HG03460 (cell line): ENCODE data around the gene TEKT5.

Source experiments
- ATAC-seq: cut with Tn5 transposase; IDR thresholded peaks from one replicate; pipeline ENCODE4 v1.9.1; 2021; ENCODE audit not compliant: unreplicated experiment

Gene TEKT5

GRCh38 chr16:10612649-10613179 lies 82.0 kb downstream of the TEKT5 start:
- no peak for ATAC-seq

DNA sequence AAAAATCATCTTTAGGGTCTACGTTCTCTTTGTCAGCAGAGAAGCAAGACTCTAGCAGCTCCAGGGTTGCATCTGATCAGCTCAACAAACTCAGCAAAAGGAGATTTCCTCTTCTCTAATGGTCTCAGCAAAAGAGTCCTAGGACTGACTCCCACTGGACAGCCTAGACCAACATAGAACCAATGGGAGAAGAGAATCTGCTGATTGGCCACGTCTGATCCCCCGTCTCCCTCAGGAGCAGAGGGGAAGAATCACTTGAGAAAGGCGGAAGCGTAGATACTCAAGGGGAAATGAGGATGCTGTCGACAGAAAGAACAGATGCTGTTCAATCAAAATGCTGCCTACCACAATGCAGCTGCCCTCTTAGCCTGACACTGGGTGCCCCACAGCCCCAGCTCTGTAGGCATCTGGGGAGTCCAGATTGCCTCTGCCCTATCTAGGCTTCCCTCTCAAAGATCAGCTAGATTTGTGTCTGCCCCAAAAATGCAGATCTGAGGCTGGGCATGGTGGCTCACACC lies 82.8 kb downstream of the TEKT5 start:
- ATAC-seq = no peak

DNA sequence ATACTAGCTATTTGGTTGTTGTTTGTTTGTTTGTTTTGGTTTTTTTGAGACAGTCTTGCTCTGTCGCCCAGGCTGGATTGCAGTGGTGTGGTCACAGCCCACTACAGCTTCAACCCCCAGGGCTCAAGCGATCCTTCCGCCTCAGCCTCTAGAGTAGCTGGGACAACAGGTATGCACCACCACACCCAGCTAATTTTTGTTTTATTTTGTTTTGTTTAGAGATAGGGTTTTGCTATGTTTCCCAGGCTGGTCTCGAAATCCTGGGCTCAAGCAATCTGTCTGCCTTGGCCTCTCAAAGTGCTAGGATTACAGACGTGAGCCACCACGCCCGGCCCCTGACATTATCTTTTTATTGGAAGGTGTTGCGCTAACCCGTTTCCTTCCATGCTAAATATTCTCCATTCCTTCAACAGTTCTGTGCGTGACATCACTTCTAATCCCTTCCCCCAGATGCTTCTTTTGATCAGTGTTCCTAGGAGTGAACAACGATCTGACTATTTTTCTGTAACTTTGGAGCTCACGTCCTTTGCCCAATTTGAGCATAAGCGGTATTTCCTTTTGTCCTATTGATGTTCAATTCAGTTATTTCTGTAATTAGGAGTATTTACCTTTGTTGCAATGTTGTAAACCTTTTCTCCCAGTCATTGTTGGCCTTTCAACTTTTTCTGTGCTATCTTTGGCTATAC lies 84.1 kb downstream of the TEKT5 start:
- no peak for ATAC-seq

GRCh38 chr16:10609402-10609774 lies 85.3 kb downstream of the TEKT5 start:
- no peak for ATAC-seq

GRCh38 chr16:10608687-10609401 lies 85.9 kb downstream of the TEKT5 start:
- no peak for ATAC-seq

DNA sequence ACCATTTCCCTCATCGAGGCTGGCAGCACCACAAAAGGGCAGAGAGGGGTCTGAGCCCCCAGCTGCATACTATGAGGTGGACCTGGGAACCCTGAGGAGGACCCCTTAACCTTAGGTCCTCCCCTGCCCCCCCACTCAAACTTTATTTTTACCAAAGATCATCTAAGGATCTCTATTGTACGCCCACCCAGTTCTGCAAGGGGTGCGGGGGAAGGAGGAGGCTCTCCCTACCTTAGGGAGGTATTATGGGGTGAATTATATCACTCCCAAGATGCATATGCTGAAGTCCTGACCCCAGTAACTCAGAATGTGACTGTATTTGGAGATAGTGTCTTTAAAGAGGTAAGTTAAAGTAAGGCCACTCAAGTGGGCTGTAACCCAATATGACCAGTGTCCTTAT lies 87.6 kb downstream of the TEKT5 start:
- ATAC-seq = no peak

DNA sequence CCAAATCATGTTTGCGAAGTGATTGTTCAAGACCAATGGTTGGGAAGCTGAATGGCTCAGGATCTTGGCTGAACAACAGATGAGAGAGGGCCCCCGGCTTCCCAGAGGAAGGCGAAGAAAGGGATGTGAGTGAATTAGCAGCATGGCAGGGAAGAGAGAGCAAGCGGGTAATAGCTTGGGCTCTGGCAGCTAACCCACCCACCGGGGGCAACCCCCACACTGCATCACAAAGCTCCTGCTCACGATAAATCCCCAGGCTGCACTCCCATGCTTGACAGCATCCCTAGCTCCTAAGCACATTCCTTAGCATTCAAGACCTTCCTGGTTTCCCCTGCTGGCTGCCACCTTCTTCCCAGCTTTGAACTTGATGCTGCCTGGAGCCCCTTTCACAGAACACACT lies 88.1 kb downstream of the TEKT5 start:
- no peak for ATAC-seq

- no peak for ATAC-seq
Observed at GRCh38 chr16:10605636-10606035, 89.1 kb downstream of the TEKT5 start.

DNA sequence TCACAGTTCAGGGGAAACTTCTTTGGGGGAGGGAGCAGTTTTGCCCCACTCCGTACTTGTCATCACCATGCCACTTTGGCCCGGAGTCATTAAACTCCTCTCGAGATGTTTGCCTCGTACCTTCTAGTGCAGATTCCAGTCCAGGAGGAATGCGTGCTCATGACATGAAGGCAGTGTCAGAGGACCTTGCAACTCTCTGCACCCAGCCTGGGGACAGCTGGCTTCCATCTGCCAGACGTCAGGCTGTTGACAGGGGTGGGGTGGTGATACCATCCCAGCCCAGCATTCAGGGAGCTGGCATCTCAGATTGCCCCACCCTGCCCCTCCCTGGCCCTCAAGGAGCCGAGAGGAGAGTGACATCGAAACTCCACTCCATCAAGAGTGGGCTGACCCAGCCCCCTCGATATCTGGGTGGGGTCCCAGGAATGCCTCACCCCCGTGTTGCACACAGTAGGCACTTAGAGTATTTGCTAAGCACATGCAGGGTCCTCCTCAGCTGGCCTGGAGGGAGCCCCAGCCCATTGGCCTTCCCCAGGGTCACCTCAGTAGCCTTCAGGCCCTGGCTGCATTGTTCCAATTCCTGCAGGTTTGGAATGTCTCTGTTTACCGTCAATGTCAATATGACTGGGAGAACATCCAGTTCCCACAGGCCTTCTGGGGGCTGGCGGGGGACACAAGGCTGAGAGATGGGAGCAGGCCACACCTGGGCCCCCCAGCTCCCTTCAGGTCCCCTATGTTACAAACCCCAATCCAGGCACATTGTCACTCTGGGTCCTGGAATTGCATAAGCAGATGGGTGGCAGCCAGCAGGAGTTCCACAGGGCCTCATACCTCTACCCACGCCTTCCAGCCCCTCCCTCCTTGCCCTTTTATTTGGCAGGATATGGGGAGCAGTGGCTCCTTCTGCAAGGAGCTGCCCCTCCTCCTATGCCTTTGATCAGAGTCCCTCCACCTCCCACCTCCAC lies 93.0 kb downstream of the TEKT5 start:
- no peak for ATAC-seq

DNA sequence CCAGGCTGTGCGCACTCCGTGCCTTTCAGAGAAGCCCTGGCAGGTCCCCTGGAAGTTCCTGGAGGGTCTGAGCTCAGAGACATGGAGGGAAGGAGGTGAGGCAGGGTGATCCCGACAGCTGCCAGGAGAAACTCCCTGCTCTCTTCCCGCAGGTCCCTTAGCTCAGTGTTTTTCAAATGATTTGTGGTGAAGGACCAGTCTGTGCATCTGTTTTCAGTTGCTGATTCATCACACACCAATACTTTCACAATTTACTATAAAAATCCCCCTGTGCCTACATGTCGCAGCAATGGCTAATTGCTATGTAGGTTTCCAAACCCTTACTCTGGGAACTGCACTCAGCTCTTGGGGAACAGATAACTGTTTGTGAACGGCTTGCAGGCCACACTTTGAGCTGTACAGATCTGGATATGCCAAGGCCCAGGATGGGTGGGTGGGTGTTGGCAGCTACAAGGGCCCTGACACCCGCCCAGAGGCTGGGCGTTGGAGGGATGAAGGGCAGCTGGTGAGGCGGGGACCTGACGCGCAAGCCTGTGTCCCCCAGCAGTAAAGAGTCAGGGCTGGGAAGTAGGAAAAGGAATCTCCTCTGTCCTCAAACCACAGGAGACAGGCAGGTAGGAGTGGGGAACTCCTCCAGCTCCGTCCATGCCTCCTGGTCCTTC lies 93.8 kb downstream of the TEKT5 start:
- no peak for ATAC-seq

DNA sequence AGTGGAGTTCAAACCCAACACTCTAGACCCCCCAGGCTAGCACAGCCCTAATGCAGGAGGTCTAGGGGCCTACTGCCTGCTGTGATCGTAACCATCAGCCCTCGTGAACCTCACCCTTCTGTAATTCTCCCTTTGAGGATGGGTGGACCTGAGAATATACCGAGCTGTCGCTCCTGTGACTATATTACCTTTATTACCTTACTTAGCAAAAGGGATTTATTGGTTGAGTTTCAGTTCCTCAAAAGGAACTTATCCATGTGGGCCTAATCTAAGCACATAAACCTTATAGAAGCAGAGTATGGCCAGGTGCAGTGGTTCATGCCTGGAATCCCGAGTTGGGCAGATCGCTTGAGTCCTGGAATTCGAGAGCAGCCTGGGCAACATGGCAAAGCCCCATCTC lies 95.1 kb downstream of the TEKT5 start:
- no peak for ATAC-seq

DNA sequence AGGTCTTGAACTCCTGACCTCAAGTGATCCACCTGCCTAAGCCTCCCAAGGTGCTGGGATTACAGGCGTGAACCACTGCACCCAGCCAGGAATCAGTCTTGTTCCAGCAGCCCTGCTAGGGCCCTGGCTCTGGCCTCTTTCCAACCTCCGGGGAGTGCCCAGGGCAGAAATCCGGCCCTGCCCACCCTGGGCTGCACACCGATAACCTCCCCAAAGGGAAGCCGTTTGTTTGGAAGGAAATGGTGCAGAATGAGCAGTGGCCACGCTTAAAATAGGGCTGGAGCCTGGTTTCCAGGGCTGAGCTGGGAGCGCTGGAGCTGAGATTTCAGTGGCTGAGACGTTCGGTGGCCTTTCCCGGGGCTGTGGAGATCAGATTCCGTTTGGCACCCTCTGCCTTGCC lies 96.6 kb downstream of the TEKT5 start:
- no peak for ATAC-seq

DNA sequence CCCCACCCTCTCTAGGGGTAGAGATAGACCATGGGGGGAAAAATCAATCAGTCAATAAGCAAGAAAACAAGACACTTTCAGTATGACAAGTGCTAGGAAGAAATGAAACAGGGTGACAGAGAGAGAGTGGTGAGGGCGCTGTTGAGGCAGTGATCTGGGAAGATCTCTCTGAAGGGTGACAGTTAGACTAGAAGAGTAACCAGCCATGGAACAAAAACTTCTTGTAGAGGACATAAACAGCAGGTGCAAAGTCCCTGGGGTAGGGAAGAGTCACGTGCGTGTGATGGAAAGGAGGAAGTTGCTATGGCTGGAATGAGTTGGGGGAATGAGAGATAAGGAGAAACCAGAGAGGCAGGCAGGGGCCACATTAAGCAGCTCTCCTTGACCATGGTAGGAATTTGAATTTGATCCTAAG lies 97.5 kb downstream of the TEKT5 start:
- no peak for ATAC-seq

- no peak for ATAC-seq
Observed at GRCh38 chr16:10594312-10594950, 100.3 kb downstream of the TEKT5 start.

DNA sequence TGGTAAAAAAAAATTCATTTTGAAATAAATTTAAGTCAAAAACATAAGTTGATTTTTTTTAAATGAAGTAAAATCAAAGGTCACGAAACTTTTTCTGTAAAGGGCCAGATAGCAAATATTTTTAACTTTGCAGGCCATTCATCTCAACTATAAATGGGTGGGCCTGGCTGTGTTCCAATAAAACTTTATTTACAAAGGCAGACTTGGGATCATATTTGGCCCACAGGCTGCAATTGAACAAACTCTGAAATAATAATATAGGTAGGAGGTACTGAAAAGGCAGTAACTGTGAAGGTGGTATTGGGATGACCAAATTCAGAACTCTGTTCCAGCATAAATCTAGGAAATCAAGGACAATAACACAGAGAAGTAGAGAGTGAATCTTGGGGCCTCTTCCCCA lies 102.1 kb downstream of the TEKT5 start:
- ATAC-seq = no peak

- ATAC-seq = no peak
Observed at GRCh38 chr16:10590342-10590741, 104.4 kb downstream of the TEKT5 start.

- no peak for ATAC-seq
Observed at GRCh38 chr16:10589109-10589508, 105.6 kb downstream of the TEKT5 start.

GRCh38 chr16:10587622-10588021 lies 107.1 kb downstream of the TEKT5 start:
- ATAC-seq = no peak

DNA sequence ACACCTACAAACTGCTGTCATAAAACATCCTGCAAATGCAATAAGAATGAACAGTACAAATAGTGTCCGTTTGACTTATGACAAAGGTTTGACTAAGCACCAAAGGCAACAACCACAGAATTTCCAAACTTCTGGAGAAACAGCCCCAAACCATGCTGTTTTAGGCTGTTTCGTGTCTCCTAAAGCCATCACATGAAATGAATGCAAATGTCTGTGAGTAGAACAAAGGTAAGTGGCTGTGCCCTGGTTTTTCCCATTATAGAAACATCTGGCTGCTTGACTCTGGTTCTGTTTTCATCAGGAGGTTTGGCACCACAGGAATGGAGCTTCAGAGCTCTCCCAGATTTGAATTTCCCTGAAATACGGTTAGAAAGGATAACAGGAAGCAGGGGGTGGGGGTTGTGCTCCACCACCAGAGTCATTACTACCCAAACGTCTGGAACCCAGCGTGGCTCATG lies 109.7 kb downstream of the TEKT5 start:
- ATAC-seq = no peak

DNA sequence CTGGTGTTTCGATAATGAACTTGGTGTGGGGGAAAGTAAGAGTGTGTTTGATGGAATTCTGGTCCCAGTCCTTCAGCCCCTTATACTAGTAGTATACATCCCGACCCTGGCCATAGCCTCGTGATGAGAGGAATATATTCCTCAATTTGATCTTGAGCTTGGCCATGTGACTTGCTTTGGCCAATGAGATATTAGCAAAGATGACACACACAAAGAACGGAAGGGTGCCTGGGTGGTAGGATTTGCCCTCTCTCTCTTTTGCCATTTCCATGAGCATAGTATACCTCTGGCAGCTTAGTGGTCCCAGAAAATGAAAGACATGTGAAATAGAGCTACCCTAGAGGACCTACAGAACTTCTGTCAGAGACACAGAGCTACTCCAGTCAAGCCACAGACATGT lies 111.5 kb downstream of the TEKT5 start:
- ATAC-seq = no peak
